ENCODE measurements around the gene DOCK3. TPM values are rescaled to one million over a fixed set of nuclear protein-coding genes. Genes with fewer than 3 reads are reported as not detected.

The DOCK3 gene, protein sequence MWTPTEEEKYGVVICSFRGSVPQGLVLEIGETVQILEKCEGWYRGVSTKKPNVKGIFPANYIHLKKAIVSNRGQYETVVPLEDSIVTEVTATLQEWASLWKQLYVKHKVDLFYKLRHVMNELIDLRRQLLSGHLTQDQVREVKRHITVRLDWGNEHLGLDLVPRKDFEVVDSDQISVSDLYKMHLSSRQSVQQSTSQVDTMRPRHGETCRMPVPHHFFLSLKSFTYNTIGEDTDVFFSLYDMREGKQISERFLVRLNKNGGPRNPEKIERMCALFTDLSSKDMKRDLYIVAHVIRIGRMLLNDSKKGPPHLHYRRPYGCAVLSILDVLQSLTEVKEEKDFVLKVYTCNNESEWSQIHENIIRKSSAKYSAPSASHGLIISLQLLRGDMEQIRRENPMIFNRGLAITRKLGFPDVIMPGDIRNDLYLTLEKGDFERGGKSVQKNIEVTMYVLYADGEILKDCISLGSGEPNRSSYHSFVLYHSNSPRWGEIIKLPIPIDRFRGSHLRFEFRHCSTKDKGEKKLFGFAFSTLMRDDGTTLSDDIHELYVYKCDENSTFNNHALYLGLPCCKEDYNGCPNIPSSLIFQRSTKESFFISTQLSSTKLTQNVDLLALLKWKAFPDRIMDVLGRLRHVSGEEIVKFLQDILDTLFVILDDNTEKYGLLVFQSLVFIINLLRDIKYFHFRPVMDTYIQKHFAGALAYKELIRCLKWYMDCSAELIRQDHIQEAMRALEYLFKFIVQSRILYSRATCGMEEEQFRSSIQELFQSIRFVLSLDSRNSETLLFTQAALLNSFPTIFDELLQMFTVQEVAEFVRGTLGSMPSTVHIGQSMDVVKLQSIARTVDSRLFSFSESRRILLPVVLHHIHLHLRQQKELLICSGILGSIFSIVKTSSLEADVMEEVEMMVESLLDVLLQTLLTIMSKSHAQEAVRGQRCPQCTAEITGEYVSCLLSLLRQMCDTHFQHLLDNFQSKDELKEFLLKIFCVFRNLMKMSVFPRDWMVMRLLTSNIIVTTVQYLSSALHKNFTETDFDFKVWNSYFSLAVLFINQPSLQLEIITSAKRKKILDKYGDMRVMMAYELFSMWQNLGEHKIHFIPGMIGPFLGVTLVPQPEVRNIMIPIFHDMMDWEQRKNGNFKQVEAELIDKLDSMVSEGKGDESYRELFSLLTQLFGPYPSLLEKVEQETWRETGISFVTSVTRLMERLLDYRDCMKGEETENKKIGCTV (N-terminal part only)
- 0.13 and 0.16 TPM in 2 replicates for total RNA-seq

DNA sequence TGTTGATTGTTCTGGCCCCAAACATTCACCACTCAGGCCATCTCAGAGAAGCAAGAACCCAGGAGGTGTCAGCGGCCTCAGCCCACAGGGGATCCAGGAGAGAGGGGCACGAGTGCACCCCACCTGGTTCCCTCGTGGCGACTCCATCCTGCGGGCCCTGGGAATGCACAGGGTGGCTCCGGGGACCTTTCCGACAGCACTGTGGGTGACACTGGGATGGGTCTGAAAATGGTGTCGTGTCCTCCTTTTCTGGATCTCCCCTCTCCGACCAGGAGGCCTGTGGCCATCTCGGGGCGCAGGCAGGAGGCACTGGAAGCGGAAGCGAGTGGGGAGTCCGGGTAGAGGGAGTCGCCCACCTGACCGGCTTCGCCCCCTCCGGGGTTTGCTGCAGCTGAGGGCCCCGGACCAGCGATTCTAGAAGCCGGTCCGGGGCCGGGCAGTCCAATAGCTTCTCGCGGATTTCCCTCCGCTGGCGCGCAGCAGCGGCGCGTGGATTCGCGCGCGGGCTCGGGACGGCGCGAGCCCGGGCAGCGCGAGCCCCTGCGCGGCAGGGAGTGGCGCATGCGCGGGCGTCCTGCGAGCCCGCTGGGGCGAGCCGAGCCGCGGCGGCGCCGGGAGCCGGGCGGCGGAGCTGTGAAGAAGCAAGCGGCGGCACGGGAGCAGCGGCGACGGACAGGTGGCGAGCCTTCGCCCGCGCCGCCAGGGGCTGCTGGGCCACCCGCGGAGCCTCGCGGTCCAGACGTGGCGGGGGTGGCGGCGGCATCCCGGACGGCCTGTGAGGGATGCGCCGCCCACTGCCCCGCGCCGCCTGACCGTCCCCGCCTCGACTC, at the start of gene DOCK3:
DOCK3 (plus strand) TSS at position 579 of the 830 bp plus-strand sequence. CDS start 337 bp downstream, outside the sequence.

DNA sequence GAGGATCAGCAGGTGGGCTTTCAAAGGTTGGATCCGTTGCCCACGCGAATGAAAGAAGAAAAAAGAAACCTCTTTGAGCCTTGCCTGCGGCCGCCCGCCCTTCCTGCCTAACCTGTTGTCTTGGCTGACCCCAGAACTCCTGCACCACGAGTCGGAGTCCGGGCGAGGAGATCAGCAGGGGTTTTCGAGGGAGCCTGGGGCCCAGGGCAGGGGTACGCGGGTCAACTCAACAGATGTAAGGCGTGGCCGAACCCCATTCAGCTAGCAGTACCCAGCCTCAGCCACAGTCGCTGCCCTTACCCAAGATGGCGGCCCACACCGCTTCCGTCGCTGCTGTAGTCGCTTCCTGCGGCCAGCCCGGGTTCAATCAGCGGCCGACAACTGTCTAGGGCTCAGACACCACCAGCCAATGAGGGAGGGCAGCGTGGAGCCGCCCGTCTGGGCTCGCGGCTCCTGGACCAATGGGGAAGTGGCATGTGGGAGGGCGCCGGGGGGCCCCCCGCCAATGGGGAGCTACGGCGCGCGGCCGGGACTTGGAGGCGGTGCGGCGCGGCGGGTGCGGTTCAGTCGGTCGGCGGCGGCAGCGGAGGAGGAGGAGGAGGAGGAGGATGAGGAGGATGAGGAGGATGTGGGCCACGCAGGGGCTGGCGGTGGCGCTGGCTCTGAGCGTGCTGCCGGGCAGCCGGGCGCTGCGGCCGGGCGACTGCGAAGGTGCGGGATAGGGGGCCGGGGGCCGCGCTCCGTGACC, 710.2 kb downstream of the DOCK3 start, which contains the start of gene MANF:
MANF (plus strand) TSS at position 566 of the 748 bp plus-strand sequence; CDS start at position 618, 52 bp downstream.

DNA sequence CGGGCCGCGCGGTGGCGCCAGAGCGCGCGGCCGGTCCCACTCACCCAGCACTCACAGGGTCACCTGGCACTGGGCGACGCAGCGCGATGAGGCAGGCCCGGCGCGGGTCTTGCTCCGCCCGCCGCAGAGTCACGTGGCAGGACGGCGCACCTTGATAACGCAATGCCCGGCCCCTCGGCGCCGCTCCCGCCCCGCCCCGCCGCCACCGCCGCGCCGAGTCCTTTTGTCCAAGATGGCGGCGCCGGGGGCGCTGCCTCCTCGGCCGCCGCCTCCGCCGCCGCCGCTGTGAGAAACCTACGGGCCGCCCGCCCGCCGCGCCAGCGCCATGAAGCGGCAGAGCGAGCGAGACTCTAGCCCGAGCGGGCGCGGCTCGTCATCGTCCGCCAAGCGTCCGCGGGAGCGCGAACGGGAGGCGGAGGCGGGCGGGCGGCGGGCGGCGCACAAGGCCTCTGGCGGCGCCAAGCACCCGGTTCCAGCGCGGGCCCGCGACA, 716.4 kb downstream of the DOCK3 start, which contains the start of gene RBM15B:
RBM15B (plus strand) TSS at position 211 of the 491 bp plus-strand sequence; CDS start at position 326, 115 bp downstream.

Other genes with a start within 250 kb of the DOCK3 start
- 0.16 and 1.1 TPM in 2 replicates for gene CACNA2D2, start 171.3 kb upstream of the DOCK3 start, total RNA-seq
- gene C3orf18, start 107.2 kb upstream of the DOCK3 start, total RNA-seq = 8.1 and 13.7 TPM in 2 replicates
- 11.4 and 15.1 TPM in 2 replicates for gene HEMK1, start 105.4 kb upstream of the DOCK3 start, total RNA-seq
- 2.9 and 5.3 TPM in 2 replicates for gene CISH, start 63.2 kb upstream of the DOCK3 start, total RNA-seq
- 45.3 and 65.3 TPM in 2 replicates for gene MAPKAPK3, start 57.8 kb upstream of the DOCK3 start, total RNA-seq

Data from mesangial cell (primary cell).